GM18498 (cell line): ENCODE measurements around the gene NMRK2.
"Not testable (repeated sequence)": the region's sequence is repeated elsewhere in the genome, so short reads cannot be mapped to it uniquely, and the experiment has no call there.

ENCODE experiments used
- ATAC-seq: cut with Tn5 transposase; IDR thresholded peaks from one replicate; pipeline ENCODE4 v1.9.1; 2021; ENCODE audit warnings: mild to moderate bottlenecking, moderate library complexity; ENCODE audit not compliant: unreplicated experiment

Gene NMRK2

DNA sequence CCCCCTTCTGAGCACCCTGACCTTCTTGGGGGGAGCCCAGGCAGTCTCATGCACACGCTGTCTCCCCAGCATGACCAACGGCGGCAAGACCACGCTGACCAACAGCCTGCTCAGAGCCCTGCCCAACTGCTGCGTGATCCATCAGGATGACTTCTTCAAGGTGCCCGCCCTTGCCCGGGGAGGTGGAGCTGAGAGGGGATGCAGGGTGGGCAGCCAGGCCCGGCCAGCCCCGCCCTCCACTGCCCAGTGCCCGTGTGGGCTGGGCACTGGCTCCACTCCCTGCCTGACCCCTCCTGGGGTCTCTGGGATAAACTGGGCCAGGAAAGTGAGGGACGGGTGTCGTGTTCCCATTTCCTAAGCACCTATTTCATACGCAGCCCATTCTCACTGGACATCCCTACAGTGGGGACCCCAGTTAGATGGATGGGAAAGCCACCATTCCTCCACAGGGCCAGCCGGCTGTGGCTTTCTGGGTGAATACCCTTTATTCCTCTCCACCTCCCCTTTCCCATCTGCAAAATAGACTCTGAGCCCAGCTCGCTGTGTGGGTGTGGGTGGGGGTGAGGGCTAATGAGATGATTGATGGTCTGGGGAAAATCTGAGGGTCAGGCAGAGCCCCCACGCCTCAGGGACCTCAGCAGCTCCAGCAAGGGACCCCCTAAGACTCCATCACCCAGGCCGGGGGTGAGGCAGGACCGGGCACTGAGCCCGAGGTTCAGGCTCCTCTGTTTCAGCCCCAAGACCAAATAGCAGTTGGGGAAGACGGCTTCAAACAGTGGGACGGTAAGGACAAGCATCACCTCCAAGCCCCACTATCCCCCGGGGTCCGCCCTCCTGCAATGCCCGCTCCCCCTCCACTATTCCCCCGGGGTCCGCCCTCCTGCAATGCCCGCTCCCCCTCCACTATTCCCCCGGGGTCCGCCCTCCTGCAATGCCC, 3.9 kb downstream of the NMRK2 start:
- no peak for ATAC-seq

DNA sequence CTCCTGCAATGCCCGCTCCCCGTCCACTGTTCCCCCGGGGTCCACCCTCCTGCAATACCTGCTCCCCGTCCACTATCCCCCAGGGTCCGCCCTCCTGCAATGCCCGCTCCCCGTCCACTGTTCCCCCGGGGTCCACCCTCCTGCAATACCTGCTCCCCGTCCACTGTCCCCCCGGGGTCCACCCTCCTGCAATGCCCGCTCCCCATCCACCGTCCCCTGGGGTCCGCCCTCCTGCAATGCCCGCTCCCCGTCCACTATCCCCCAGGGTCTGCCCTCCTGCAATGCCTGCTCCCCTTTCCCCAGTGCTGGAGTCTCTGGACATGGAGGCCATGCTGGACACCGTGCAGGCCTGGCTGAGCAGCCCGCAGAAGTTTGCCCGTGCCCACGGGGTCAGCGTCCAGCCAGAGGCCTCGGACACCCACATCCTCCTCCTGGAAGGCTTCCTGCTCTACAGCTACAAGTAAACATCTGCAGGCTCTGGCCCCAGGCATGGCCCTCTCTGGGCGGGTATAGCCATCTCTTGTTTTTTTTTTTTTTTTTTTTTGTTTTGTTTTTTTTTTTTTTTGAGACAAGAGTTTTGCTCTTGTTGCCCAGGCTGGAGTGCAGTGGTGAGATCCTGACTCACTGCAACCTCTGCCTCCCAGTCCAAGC, 5.6 kb downstream of the NMRK2 start:
- not testable (repeated sequence) for ATAC-seq

DNA sequence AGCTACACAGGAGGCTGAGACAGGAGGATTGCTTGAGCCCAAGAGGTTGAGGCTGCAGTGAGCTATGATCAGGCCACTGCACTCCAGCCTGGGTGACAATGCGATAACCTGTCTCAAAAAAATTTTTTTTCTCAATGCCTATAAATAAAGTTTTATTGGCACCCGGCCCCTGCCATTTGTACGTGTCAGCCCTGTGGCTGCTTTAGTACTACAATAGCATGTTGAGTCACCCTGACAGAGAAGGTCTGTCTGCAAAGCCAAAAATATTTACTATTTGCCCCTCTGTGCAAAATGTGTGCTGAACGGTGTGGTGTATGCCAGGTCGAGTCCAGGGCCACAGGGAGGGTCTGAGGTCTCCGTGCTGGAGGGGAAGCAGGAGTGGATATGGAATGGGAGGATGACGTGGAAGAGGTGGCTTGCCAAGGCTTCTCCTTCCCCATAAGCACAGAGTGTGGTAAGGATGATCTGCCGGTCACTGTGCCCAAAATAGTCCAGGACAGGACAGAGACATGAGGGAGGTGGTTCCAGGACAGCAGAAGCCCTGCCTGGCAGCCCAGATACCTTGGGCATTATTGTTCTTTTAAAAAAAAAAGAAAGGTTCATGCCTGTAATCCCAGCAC, 10.0 kb downstream of the NMRK2 start:
- ATAC-seq, result no peak

DNA sequence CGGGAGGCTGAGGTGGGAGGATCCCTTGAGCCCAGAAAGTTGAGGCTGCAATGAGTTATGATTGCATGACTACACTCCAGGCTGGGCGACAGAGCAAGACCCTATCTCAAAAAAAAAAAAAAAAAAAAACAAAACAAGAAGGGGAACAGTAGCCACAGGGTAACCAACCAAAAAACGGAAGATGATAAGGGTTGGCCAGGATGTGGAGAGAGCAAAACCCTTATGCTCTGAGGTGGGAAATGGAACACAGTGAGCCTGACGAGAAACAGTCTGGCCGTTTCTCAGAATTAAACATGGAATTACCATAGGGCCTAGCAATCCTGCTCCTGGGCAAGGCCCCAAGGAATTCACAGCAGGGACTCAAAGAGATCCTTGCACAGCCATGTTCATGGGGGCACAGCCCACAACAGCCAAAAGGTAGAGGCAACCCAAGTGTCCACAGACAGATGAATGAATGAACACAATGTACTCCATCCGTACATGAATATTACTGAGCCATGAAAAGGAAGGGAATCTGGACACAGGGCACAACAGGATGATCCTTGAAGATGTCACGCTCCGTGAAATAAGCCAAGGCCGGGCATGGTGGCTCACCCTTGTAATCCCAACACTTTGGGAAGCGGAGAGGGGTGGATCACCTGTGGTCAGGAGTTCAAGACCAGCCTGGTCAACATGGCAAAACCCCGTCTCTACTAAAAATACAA, 11.3 kb downstream of the NMRK2 start:
- no peak for ATAC-seq

DNA sequence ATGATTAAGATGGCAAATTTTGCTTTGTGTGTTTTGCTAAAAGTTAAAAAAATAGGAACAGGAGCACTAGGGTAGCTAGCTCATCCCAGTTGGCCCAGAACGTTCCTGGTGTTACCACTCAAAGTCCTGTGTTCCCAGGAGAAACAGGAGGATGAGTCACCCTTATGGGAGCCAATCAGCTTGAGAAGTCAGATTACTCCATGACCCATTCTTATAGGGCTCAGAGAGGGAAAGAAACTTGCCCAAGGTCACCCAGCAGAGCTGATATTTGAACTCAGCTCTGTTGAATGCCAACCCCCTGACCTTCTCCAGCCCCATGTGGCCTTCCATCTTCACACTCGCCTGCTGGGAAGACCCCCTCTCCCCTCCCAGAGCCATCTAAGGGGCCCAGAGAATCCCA, 13.0 kb downstream of the NMRK2 start:
- no peak for ATAC-seq

DNA sequence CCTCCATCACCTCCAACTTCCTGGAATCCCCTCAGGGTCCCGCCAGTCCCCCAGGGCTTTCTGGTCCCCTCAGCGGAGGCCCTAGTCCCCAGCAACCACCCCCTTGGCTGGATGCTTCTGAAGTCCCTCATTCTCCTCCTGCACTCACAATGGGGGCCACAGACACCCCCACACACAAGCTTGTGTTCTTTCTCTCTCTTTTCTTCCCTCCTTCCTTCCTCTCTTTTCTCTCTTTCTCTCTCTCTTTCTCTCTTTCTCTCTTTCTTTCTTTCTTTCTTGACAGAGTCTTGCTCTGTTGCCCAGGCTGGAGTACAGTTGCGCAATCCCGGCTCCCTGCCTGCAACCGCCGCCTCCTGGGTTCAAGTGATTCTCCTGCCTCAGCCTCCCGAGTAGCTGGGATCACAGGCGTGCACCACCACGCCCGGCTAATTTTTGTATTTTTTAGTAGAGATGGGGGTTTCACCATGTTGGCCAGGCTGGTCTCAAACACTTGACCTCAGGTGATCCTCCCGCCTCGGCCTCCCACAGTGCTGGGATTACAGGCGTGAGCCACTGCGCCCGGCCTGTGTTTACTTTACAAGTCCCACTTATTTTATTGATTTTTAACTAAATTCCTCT, 14.6 kb downstream of the NMRK2 start:
- not testable (repeated sequence) for ATAC-seq

DNA sequence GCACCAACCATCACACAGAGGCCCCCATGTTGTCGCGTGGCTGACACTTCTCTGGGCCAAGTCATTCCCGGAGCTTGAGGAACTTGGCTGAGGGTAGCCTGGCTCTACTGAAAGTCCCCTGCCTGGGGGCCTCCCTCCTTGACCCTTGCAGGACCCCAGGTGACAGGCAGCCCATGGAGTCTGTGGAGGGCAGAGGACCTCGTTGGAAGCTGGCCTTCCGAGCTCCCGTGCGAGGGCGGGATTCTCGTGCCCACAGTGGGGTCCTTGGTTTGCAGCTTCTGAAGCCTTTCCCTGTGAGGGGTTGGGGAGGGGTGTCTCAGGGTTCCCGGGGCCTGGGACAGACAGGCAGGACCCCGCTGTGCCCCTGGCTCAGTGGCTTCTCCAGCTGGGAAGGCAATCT, 16.4 kb downstream of the NMRK2 start:
- ATAC-seq, result no peak

DNA sequence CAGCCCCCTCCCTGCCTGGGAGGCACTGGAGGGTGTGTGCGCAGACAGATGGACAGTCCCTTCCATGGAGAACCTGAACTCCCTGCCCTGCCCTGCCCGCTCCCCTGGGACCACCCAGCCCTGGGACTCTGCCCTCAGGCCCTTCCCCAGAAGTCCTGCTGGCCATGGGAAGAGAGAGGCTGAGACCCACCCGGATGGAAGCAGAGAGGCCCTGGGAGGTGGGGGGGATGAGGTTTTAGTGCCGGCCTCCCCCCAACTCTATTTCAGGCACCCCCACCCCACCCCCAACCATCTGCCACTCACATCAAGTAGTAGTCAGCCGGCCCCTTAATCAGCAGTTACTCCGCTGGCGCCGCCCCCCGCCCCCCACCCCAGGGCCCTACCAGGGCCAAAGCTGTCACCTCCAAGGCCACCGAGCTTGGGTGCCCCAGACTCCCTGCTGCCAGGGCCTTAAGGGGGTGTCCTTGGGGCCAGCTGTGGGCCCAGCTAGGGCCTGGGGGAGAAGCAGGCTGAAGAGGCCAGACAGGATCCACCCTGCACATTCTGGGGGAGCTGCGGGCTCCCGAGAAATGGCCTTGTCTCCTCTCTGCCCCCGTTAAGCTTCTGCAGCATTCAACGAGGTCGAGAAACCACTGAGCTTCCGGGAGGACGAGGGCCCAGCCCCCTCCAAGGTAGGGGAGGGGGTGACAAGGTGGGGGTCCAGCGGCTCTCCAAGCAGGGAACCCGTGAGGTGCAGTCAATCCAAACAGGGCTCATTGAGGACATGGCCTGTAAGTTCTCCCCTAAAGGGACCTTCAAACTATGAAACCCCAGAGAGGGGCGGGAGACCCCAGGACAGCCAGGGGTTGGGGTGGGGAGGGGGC, 17.4 kb downstream of the NMRK2 start:
- no peak for ATAC-seq

DNA sequence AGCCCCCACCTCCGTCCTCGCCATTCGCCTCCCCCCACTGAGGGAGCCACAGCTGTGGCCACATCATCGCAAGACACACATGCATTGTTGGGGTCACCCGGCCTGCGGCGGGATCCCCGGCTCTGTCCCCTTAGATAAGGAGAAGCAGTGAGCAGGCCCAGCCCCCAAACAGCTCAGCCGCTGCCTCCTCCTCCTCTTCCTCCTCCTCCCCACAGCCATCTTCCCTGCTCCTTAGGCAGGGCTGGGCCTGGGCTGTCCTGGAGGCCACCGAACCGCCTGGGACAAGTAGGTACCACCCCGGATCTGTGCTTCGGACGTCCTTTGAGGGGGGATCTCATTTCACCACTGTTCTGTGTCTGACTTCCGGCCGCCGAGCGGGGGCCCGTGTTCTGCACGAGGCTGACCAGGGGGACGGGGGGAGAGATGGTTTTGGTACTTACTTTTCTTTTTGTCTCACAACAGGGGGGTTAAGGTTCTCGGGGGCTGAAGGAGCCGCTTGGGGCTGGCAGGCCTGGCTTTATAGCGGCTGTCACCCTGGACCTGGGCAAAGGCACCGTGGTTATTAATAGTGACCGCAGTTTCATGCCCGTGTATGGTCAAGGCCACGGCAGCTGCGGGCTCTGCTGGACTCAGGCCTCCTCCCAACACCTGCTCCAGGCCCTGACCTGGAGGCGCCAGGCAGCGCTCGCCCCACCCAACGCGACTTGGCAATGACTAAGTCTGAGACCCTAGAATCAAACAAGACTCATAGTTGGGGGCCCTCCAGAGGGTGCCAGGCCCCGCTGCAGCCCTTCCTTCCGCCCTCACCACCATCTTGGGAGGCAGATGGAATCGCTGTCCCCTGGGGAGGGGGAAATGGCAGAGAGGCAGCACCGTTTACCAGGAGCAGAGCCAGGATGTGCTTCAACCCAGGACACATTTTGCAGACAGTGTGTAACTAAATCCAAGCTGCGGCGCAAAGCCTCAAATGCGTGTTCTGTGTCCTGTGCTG, 18.3 kb downstream of the NMRK2 start:
- ATAC-seq, result no peak

DNA sequence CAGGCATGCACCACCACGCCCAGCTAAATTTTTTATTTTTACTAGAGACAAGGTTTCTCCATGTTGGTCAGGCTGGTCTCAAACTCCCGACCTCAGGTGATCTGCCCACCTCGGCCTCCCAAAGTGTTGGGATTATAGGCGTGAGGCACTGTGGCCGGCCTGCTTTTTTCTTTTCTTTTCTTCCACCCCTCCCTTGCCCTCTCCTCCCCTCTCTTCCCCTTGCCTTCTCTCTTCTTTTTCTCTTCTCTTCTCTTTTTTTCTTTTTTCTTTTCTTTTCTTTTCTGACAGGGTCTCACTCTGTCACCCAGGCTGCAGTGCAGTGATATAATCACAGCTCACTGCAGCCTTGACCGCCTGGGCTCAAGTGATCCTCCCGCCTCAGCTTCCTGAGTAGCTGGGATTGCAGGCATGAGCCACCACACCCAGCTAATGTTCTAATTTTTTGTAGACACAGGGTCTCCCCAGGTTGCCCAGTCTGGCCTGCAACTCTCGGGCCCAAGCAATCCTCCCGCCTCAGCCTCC, 19.9 kb downstream of the NMRK2 start:
- not testable (repeated sequence) for ATAC-seq

DNA sequence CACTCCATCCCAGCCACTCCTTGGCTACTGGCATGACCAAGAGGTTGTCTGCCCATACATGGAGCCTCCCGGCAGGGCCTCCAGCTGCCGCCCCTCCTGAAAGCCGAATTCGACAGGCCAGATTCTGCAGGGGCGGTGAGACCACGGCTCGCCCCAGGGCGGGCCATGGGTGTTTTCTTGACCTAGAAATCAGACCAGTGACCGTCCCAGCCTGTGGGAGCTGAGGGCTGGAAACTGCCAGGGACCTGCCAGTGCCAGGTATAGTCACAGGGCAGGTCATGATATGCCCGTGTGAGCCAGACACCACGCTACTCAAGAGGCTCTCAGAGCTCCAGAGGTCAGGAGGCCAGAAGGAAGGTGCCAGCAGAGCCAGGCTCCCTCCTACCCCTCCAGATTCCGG, 21.2 kb downstream of the NMRK2 start:
- ATAC-seq, result no peak

DNA sequence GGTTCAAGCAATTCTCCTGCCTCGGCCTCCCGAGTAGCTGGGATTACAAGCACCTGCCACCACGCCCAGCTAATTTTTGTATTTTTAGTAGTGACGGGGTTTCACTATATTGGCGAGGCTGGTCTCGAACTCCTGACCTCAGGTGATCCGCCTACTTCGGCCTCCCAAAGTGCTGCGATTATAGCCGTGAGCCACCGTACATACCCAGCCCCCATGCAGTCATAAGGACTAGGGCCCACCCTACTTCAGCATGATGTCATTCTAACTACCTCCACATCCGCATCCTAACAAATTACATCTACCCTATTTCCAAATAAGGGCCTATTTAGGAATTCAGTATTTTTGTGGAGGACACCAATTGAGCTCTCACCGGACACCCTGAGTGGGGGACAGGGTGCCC, 22.4 kb downstream of the NMRK2 start:
- not testable (repeated sequence) for ATAC-seq

DNA sequence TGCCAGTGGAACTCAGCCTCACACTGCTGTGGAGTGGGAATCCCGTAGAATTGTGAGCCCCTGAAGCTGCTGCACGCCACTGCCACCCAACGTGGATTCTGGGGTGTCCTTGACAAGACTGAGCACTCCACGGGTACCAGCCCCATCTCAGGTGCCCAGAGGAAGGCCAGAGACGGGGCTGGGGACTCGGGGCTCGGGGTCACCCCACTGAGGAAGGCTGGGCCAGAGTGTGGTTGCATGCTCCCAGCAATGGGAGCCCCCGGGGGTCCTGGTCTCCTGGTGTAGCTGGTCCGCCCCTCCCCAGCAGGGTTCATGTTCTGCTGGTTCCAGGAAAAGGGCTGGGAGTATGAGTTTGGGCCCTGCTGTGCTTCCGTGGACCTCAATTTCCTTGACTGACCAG, 22.8 kb downstream of the NMRK2 start:
- no peak for ATAC-seq

DNA sequence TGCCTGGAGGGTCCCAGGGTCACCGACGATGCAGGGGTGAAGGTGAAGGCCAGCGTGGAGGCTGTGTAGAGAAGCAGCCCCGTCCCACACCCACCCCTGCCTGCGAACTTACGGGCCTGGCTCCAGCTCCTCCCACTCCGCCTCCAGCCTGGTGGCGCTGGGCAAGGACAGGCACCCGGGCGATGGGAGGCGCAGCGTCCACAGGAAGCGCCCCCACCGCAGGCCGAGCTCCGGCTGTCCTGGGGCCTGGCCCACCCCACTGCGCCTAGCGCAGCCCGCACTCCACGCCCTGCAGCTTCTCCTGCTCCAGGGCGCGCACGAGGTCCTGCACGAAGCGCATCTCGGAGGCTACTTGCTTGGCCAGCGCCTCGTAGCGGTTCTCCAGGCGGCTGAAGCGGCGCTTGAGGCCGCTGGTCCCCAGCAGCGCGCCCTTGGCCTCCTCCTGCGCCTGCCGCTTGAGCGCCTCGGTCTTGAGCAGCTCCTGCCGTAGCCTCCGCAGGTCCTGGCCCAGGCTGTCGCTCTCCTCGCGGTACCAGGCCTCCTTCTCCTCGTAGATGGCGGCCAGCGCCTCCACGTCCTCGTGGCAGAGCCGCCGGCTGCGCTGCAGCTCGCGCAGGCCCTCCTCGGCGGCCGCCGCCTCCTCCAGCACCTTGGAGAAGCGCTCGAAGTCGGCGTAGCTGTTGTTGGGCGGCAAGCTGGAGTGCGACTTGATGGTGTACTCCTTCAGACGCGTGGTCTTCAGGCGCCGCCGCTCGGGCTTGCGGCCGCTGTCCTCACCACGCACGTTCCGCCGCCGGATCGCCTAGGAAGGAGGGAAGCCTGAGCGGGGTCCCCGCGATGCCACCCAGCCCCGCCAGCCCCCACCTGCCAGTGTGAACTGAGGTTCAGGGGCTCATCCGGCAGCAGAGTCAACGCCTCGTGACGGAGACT, 26.2 kb downstream of the NMRK2 start:
- ATAC-seq, result no peak

DNA sequence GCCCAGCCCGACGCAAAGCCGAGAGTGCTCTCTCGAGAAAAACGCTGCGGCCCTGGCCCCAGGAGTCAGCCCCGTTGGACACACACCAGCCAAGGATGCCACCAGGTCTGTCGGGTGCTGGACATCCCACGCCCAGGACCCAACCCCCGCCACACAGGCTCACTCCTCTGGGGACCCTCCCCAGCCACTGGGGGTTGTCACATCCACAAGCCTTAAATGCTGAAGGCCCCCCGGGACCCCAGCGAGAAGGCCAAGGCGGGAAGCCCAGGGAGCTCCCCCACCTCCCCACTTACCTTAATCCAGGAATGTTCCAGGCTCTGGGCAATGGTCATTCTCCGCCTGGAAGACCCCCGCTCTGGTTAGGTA, 26.9 kb downstream of the NMRK2 start:
- no peak for ATAC-seq

DNA sequence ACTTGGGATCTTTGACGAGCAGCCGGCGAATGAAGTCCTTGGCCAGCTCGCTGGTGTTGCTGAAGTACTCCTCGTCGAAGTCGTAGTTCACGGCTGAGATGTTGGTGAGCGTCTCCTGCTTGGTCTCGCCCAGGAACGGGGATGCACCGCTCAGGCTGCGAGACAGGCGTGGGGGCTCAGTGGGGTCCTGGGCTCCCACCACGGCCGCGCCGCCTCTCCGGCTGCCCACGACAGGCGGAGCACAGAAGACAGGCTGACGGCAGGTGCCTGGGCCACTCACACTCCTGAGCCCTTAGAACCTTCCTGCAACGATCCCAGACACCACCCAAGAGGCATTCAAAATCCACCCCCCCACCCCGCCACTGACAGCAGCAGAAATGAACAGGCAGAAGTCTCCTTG, 28.1 kb downstream of the NMRK2 start:
- no peak for ATAC-seq

DNA sequence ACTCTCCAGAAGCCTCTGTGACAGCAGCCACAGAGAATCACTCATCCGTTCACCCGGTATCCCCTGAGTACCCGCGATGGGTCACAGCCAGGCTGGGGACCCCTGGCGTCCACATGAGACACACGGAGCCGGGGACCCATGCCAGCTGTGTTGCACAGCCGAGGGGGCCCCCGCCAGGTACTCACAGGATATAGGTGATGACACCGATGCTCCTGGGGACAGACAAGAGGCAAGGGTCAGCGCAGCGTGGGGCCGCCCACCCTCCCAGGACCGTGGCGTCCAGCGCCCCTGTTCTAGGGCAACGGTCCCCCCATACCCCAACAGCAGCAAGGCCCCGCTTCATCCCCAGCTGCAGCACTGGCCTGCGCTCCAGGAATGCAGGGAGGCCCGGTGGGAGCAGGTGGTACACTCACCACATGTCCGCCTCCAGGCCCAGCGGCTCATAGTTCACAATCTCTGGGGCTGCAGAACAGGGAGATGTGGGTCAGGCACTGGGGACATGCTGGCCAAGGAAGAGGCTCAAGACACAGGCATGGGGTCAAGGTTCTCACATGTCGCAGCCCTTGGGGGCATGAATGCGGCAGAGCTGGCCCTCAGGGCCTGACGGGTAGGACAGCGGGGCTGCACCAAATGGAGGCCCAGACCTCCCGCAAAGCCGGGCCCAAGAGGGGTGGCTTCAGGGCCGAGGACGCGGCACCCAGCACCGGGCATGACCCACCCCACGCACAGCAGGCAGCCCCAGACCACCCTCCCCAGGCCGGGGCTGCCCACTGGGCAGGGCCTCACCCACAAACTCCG, 30.8 kb downstream of the NMRK2 start:
- no peak for ATAC-seq
